Fibroblast of skin of right quadriceps (primary cell): ENCODE data around the gene BTBD19.
A peak's percentile ranks its signal among the peaks of the same experiment; 100 is the strongest.
"Not testable (repeated sequence)": the region's sequence is repeated elsewhere in the genome, so short reads cannot be mapped to it uniquely, and the experiment has no call there.

ENCODE experiments used
- DNase-seq: peaks from one replicate; pipeline ENCODE4 v3.0.0-alpha.2; 2013

BTBD19 gene

DNA sequence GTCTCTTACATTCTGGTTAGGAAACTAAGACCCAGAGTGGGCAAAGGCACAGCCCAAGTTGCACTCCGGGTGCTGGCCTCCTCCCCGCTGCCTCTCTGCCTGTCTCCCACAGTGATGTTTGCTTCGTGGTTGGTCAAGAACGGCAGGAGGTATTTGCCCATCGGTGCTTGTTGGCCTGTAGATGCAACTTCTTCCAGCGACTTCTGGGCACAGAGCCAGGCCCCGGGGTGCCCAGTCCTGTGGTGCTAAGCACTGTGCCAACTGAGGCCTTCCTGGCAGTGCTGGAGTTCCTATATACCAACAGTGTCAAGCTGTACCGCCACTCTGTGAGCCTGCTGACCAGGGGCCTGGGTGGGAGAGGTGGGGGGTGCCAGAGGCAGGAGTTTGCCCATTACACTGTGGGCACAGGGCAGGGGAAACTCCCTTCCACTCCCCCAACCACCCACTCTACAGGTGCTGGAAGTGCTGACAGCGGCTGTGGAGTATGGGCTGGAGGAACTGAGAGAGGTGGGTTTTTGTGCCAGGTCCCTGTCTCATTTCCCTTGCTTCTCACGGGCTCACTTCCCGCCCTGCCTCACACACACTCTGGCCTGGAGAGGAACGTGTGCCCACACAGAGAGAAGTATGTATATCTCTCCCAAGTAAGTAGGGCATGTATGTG, 1.9 kb downstream of the BTBD19 start:
- no peak for DNase-seq

DNA sequence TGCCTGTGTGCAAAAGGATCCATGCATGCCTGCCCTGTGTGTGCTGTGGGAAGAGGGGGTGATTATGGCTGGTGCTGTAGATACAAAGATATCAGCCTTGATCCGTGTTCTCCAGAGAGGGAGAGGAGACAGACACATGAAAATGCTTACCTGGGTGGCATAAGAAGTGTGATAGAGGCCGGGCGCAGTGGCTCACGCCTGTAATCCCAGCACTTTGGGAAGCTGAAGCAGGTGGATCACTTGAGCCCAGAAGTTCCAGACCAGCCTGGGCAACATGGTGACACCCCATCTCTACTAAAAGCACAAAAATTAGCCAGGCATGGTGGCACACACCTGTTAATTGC, 2.4 kb downstream of the BTBD19 start:
- DNase-seq, result not testable (repeated sequence)

GRCh38 chr1:44811234-44811633, 2.9 kb downstream of the BTBD19 start:
- no peak for DNase-seq

DNA sequence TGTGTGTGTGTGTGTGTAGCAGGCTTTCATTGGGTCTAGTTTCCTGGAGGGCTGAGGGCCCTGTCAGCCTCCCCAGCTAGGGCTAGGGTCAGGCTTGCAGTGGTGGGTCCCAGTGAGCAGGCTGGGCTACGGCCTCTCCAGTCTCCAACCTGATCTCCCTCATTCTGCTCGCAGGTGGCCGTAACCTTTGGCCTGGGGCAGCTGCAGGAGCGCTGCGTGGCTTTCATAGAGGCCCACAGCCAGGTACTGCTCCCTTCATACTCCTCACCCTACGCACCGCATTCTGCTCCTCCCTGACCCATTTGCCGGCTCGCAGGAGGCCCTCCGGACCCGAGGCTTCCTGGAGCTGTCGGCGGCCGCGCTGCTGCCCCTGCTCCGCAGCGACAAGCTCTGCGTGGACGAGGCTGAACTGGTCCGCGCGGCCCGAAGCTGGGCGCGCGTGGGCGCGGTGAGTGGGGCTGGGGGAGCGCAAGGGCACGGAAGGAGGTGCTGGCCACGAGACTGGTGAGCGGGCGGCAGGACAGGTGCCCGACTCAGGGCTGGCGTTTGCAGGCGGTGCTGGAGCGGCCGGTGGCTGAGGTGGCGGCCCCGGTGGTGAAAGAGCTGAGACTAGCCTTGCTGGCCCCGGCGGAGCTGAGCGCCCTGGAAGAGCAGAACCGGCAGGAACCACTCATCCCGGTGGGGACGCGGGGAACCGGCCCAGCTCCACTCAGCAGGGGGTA, 4.7 kb downstream of the BTBD19 start:
- DNase-seq, result no peak

DNA sequence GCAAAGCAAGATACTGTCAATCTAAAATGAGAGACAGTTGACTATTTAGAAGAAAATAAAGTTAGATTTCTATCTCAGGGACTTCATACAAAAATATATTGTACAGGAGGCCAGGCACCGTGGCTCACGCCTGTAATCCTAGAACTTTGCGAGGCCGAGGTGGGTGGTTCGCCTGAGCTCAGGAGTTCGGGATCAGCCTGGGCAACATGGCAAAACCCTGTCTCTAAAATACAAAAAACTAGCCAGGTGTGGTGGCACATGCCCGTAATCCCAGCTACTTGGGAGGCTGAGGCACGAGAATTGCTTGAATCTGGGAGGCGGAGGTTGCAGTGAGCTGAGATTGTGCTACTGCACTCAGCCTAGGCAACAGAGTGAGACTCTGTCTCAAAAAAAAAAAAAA, 7.6 kb downstream of the BTBD19 start:
- DNase-seq, result not testable (repeated sequence)

DNA sequence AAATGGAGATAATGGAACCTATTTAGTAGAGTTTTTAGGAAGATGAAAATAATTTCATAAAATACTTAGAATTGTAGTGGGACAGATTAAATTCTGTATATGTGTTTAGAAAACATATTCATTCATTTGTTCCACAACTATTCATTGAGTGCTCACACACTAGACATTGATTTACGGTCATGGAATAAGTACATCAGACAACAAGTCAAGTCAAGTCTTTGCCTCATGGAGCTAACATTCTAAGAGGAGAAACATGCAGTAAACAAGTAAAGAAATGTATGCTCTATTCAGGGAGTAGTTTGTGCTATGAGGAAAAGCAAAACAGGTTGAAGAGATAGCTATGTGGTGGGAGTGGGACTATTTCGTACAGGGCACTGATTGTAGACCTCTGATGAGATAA, 9.0 kb downstream of the BTBD19 start:
- DNase-seq, result no peak

GRCh38 chr1:44817771-44818495, 9.6 kb downstream of the BTBD19 start:
- no peak for DNase-seq

- DNase-seq, result no peak
Observed at GRCh38 chr1:44819196-44819607, 10.9 kb downstream of the BTBD19 start.

DNA sequence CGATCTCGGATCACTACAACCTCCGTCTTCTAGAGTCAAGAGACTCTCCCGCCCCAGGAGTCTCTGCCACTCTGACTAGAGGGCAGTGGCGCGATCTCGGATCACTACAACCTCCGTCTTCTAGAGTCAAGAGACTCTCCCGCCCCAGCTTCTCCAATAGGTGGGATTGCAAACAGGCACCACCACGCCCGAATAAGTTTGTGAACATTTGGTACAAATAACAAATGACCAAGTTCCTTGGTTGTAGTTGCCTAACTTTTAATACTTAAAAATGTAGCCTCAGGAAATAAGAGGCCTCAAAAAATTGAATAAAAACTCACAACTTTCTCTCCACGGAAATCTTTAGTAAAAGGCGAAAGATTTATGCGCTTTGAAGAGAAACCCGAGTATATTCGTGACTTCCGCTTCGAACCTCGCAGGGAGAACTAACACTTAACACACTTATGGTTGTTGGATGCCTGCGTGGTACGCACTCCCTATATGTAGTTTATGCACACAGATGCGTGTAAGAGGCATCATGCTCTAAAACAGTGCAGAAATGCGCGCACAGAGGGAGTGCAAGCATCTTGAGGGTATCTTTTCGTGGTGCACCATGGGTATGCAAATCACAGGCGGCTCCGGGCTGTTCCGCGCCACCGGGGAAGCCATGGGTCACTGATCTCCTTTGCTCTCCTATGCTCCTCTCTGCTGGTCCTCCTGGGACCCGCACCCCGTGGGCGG, 11.4 kb downstream of the BTBD19 start:
- peak; percentile 98 for DNase-seq

GRCh38 chr1:44820328-44821239, 12.3 kb downstream of the BTBD19 start:
- DNase-seq, result no peak

- no peak for DNase-seq
Observed at GRCh38 chr1:44821240-44821715, 13.0 kb downstream of the BTBD19 start.

DNA sequence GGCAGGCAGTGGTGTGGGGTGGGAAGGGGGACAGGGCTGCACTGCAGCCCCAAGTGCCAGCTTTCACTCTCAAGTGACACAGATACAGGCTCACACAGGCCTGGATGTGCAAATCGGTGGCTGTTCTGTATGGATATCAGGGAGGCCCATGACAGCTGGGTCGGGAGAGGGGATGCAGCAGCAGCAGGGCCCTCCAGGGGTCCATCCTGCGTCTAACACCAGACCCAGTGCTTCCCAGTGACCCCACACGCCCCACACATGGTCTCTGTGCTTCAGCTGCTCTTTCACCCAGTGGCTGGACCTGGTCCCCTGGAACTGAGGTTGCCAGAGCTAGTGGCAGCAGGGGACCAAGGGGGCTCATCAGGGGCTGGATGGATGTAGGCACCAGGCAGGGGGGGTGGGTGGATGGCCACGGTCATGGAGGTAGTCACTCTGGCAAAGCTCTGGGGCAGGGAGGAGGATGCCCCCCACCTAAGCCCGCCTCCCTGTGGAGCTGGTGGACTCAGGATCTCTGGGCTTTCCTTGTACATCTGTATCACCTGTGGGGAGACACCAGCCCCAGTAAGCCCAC, 13.9 kb downstream of the BTBD19 start:
- no peak for DNase-seq

- DNase-seq, result no peak
Observed at GRCh38 chr1:44822981-44823451, 14.7 kb downstream of the BTBD19 start.

- DNase-seq, result not testable (repeated sequence)
Observed at GRCh38 chr1:44824392-44824791, 16.1 kb downstream of the BTBD19 start.

- DNase-seq, result no peak
Observed at GRCh38 chr1:44826375-44827196, 18.3 kb downstream of the BTBD19 start.

- DNase-seq, result no peak
Observed at GRCh38 chr1:44827197-44828002, 19.1 kb downstream of the BTBD19 start.

GRCh38 chr1:44828003-44828651, 19.8 kb downstream of the BTBD19 start:
- DNase-seq, result no peak

- DNase-seq, result no peak
Observed at GRCh38 chr1:44828841-44829440, 20.6 kb downstream of the BTBD19 start.
